CD4-positive, alpha-beta T cell treated with Interferon alpha-2 for 1 hour (primary cell): ENCODE data around the gene FOXP1.
A peak's percentile ranks its signal among the peaks of the same experiment; 100 is the strongest.

Source experiments
- DNase-seq, 2 donors: peaks; one replicate each; pipeline ENCODE4 v3.0.0-alpha.2; 2020 to 2022

Gene FOXP1

DNA sequence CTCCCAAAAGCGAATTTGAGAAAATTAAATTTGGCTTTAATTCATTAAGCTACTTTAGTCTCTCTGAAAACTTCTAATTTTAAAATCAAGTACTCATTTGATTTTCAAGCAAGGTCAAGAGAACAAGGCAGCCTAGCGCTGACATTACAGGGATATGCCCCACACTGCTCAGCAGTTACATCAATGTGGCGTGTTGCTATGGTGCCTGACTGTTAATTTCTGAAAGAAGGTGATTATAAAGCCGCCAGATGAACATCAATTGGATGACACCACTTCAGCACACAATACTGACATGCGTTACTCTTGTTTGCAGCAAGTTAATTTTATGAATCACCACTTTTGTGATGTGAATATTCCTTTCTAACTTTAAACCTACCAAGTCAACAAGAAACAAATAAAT lies 284.4 kb downstream of the FOXP1 start:
- peak in 1 of 2 donors; percentile 13 for DNase-seq

DNA sequence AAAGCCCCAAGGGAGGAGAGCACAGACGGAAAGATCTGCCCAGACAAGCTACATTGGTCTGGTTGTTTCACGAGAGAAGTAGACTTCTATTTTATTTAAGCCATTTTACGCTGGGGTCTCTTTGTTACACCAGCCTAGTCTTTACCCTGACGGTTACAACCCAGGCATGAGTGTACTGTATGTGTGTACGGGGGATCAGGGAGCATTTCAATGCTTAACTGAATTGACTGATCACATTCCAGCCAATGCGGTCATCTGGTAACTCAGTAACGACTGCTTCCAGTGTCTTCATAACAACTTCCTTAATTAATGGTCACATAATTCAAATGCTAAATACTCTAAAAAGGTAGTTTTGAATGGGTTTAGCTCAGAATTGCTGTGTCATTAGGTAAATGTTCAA lies 288.6 kb downstream of the FOXP1 start:
- DNase-seq, result no peak

- DNase-seq, result no peak
Observed at GRCh38 chr3:71290301-71290700, 293.2 kb downstream of the FOXP1 start.

GRCh38 chr3:71288269-71288930 lies 295.1 kb downstream of the FOXP1 start:
- no peak for DNase-seq

DNA sequence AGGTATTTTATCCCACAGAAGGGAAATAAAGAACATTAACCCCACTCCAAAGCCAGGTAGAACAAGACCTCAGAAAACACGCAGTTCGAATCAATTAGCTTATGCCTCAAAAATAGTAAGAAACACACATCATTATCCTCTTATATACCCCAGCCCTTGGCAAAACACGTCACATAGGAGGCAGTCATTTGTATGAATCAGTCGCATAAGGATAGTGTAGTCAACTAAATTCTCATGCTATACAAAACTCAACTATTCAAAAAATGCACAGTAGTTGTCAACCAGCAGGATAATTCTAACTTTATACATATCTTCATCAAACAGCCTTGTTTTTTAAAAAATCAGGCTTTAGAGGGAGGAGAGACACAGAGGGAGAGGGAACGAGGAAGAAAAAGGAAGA lies 298.4 kb downstream of the FOXP1 start:
- no peak for DNase-seq

GRCh38 chr3:71282976-71283375 lies 300.6 kb downstream of the FOXP1 start:
- no peak for DNase-seq

DNA sequence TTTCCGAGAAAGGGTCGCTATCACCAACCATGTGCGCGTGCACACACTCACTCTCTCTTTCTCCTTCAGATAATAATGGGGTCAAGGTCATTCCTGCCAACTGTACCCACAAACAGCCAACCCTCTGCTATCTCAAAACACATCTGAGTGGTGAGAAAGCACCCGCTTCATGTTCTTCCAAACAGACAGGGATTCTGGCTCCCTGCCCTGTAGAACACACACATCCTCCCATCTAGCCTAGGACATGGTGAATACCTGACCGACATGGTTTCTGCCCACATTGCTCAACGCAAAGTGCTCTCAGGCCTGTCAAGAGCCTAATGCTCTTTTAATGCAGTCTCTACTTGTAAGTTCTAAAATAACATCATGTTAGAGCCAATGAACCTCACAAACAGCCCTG lies 302.2 kb downstream of the FOXP1 start:
- DNase-seq, result no peak

DNA sequence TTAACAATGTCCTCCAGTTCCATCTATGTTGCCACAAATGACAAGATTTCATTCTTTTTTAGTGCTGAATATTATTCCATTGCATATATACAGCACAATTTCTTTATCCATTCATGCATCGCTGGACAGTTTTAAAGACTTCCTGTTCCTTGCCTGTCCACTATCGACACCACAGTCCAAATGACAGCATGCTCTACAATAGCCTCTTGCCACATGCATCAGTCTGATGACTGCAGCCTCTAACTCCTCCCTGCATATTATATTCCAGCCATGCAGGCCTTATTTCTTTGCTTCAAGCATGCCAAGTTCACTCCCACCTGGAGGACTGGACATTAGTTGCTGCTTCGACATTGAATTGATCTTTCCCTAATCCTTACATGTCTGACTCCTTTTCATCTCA lies 306.2 kb downstream of the FOXP1 start:
- DNase-seq, result no peak

GRCh38 chr3:71276531-71276930 lies 307.0 kb downstream of the FOXP1 start:
- no peak for DNase-seq

GRCh38 chr3:71273453-71273852 lies 310.1 kb downstream of the FOXP1 start:
- no peak for DNase-seq

DNA sequence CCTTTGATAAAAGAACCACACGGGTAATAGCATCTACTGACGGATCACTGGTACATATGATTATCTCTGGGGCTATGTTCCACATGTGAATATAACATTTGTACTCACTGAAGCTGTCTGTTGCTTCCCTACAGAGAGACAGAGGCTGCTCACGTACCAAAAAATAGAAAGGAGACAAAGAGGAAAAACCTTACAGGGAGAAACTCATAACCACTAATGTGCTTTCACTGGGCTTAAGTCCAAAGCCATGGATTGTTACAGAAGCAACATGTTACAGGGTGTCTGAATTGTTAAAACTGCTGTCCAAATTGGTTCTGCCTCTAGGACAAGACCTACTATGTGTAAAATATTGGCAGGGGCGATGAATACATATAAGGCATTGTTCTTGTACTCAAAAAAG lies 311.9 kb downstream of the FOXP1 start:
- DNase-seq, result no peak

GRCh38 chr3:71269906-71270305 lies 313.6 kb downstream of the FOXP1 start:
- DNase-seq, result no peak

DNA sequence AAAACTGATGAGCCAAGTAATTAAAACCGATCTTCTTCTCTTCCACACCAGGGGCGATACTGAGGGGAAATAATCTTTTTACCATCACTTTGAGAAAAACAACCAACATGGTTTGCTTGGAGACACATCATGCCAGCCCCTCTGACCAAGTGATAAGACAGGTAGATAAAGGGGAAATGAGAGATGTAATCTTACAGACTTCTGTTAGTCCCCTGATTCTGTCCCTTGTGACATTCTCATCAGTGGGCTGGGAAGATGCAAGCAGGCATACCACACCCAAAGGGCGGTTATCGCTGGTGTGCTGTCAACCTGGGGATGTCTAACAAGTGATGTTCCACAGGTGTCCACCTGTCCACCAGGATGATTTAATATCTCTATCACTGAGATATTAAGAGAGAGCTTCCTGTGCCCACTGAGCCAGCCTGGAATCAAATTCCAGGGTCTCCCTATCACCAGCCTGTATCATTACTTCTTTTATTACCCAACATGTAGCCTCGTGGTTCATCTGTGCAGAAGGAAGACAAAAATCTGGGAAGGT lies 315.0 kb downstream of the FOXP1 start:
- no peak for DNase-seq

GRCh38 chr3:71266875-71267274 lies 316.7 kb downstream of the FOXP1 start:
- DNase-seq, result no peak

GRCh38 chr3:71265365-71265915 lies 318.1 kb downstream of the FOXP1 start:
- no peak for DNase-seq

DNA sequence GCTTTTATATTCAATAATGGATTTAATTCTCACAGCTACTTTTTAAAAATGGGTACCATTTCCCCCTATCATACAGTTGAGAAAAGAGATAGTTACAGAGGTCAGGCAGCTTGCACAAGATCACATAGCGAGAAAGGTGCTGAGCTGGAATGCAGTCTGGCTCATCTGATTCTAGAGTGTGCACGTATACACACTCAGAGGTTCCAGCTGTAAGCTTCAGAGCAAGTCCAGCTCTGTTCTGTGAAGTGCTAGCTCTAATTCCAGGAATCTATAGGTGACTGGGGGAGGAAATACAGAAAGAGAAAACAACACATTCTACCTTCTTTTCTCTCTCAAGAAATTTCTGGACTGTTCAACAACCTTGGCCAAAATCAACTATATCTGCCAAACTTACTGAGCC lies 318.7 kb downstream of the FOXP1 start:
- DNase-seq, result no peak

DNA sequence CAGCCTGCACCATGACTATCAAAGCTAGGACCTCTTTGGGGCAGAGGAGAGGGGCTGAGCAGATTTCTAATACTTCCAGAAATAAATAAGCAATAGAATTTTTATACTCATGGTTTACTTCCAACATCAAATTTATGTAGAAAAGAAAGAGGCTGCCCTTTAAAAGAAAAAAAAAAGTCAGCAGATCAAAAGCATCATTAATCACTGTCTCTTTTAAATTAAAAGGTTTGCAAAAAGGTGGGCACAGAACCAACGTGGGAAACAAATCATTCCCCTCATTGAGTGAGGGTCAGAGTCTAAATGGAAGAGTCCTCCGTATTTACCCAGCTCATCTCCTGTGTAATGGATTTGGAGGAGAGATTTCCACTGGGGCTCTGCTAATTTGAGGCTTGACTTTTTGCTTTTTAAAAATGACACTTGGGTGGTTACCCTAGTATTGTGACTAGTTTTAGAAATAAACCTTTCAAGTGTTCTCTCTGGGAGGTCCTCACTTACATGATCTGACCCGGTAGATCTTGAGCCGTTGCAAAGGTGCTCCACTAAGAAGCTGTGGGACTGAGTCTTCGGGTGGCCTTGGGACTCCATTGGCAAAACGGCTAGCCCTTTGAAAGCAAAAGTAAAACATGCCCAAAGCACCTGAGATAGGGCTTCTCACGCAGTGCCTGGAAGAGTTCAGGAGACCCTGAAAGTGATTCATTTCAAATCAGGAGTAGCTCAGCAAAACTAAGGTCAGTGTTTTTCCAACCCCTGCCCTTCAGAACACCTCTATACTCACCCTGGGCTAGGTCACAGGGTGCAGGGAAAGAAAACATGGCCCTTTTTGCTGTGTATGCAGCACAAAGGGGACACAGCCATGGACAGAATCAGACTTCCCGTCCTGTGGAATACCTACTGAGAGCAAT lies 320.9 kb downstream of the FOXP1 start:
- DNase-seq, result no peak

DNA sequence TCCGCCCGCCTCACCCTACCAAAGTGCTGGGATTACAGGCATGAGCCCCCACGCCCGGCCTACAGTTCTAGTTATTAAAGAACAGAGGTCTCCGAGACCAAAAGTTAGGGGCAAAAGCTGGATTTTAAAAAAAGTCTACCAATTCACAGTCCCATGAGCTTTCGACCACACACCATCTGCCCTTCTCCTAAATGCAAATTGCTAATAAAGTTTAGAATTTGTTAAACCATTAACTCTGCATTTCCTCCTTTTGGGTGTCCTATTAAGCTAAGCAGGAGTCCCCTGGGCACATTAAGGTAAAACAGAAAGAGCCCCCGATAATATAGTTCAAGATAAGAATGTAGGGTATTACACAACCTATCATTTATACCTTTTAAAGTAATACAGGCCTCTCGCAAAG lies 322.7 kb downstream of the FOXP1 start:
- DNase-seq, result no peak

DNA sequence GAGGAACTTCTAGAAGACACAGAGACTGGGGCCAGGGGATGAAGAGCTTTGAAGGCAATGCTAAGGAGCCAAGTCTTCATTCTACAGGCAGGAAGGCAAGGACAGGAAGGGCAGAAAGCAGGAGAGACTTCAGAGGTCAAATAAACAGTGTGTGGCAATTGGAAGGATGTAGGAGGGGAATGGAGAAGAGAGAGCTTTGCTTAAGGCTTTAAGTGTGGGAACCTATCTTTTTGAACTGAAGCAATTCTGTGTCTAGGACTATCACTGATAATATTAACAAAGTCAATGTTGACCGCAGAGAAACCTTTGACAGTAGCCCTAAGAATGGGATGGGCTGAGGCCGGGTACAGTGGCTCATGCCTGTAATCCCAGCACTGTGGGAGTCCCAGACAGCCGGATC lies 325.0 kb downstream of the FOXP1 start:
- DNase-seq, result no peak

- no peak for DNase-seq
Observed at GRCh38 chr3:71258116-71258515, 325.4 kb downstream of the FOXP1 start.

DNA sequence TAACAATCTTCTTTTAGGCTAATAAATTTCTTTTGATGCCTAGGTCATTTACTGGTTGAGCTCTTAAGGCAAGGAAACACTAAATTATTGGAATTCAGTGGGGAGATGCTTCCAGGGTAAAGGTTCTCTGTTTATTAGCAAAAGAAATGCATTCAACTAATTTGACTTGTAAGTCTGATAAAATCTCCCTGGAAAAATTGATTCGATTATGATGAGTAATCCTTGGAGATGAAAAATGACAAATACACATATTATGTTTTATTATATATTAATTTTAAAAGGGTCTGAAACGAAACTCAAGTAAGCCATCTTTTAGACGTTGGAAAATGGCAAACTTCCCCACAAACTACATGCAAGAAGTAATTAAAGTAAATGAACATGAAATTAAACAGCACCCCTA lies 328.0 kb downstream of the FOXP1 start:
- no peak for DNase-seq

- DNase-seq, result no peak
Observed at GRCh38 chr3:71254281-71255057, 329.1 kb downstream of the FOXP1 start.

DNA sequence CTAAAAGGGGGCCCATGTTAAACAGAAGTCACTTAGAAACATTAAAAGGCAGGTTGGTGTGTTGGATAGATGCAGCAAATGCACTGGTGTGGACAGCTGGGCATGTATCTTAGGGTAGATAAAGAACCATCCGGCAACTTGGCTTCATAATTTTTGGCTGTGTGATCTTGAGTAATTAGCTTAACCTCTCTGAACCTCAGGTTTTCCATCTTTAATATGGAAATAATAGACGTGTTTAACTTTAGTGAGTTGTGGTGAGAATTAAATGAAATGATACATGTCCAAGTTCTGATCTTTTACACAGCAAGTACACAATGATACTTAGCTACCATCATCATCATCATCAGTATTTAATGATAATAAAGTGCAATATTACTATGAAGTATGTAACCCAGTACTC lies 330.4 kb downstream of the FOXP1 start:
- DNase-seq, result no peak
